MM.1S (cell line): ENCODE results near the gene ATP2B2.

Experiments used
- CTCF ChIP-seq: fragments of 300-600 bp; sonication (generic); IDR thresholded peaks from 2 replicates; pipeline ENCODE4 v1.5.1; 2016; ENCODE audit warnings: antibody characterized with exemption, low read length, mixed read lengths
- EZH2 ChIP-seq: fragments of 300-600 bp; sonication (generic); optimal IDR thresholded peaks from 2 replicates; pipeline ENCODE3; 2017; ENCODE audit warnings: low read depth, mild to moderate bottlenecking, antibody characterized with exemption, low read length, mixed read lengths

GRCh38 chr3:10274601-10275000 lies 230.8 kb downstream of the ATP2B2 start:
- TF ChIP-seq CTCF: no peak
- no peak for TF ChIP-seq EZH2
